ENCODE results near the gene INPP4A. TPM values are rescaled to one million over a fixed set of nuclear protein-coding genes. Genes with fewer than 3 reads are reported as not detected.

Gene INPP4A
- total and polyA plus RNA-seq, 10 of the 15 experiments (the other 5 are each of a cell fraction or from before 2014, with no cell fraction given), result 4.7 to 62.3 (median 36.9) TPM

DNA sequence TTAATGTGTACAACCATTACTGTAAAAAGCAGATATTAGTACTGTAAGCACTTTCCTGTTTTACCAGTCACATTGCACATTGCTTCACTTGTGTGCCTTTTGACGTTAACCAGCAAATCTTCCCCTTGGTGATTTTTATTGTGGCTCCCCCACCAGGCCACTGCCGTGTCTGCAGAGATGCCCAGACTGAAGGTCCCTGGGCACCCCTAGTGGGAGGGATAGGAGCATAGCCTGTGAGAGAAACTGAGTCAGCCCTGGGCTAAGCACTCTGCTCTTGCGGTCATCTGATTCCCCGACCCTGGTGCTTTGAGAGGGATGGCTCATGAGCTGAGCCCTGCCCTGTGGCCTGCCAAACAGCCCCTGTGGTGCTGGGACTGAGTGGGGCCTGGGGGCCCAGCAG lies 73.4 kb downstream of the INPP4A start (continued):
- TF ChIP-seq RCOR1 (conservative IDR thresholded peaks at IDR 0.05; ENCODE audit: low read depth, low read length) (no peak), IRF4 (IDR thresholded peaks at IDR 0.05; ENCODE audit: low read depth, low read length) (no peak), MYC (IDR thresholded peaks at IDR 0.05; ENCODE audit: insufficient read depth, insufficient read length, insufficient replicate concordance, low read length, severe bottlenecking) (no peak), CEBPB (IDR thresholded peaks at IDR 0.05; ENCODE audit: borderline replicate concordance in 1 of 2, low read depth in 2 of 2, low read length in 2 of 2) (no peak), EP300 (IDR thresholded peaks at IDR 0.05; ENCODE audit: borderline replicate concordance in 1 of 2, control insufficient read depth in 1 of 2, low read depth in 2 of 2, low read length in 2 of 2) (no peak), CREB1 (IDR thresholded peaks at IDR 0.05; ENCODE audit: low read depth) (no peak), SMARCA5 (IDR thresholded peaks at IDR 0.05) (peak; percentile 66; the same call in 1 of the 2 replicates), STAT1 (conservative IDR thresholded peaks at IDR 0.05) (no peak), BHLHE40 (IDR thresholded peaks at IDR 0.05; ENCODE audit: borderline replicate concordance in 1 of 2, low read depth in 2 of 2, low read length in 1 of 2) (no peak), CTCF (IDR thresholded peaks at IDR 0.05 in 2 of 3, conservative IDR thresholded peaks at IDR 0.05 in 1 of 3; ENCODE audit: control insufficient read depth in 2 of 3, extremely low read depth in 1 of 3, insufficient read depth in 1 of 3, low read depth in 3 of 3, low read length in 3 of 3) (peak; percentile 69 to 88 (median 71)), NKRF (conservative IDR thresholded peaks at IDR 0.05) (no peak), RAD21 (IDR thresholded peaks at IDR 0.05; ENCODE audit: insufficient read depth, low read depth, low read length) (peak; percentile 81), ZNF622 (IDR thresholded peaks at IDR 0.05) (no peak), SRF (IDR thresholded peaks at IDR 0.05; ENCODE audit: low read depth in 2 of 2, low read length in 2 of 2) (no peak), ZNF207 (IDR thresholded peaks at IDR 0.05; ENCODE audit: borderline replicate concordance) (no peak), ZNF384 (IDR thresholded peaks at IDR 0.05; ENCODE audit: borderline replicate concordance, low read depth, low read length) (no peak)
- TF ChIP-seq, protein P1, sequence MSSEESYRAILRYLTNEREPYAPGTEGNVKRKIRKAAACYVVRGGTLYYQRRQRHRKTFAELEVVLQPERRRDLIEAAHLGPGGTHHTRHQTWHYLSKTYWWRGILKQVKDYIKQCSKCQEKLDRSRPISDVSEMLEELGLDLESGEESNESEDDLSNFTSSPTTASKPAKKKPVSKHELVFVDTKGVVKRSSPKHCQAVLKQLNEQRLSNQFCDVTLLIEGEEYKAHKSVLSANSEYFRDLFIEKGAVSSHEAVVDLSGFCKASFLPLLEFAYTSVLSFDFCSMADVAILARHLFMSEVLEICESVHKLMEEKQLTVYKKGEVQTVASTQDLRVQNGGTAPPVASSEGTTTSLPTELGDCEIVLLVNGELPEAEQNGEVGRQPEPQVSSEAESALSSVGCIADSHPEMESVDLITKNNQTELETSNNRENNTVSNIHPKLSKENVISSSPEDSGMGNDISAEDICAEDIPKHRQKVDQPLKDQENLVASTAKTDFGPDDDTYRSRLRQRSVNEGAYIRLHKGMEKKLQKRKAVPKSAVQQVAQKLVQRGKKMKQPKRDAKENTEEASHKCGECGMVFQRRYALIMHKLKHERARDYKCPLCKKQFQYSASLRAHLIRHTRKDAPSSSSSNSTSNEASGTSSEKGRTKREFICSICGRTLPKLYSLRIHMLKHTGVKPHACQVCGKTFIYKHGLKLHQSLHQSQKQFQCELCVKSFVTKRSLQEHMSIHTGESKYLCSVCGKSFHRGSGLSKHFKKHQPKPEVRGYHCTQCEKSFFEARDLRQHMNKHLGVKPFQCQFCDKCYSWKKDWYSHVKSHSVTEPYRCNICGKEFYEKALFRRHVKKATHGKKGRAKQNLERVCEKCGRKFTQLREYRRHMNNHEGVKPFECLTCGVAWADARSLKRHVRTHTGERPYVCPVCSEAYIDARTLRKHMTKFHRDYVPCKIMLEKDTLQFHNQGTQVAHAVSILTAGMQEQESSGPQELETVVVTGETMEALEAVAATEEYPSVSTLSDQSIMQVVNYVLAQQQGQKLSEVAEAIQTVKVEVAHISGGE (CRISPR knock-in tag; IDR thresholded peaks at IDR 0.05), result no peak
- TF ChIP-seq, protein P2, sequence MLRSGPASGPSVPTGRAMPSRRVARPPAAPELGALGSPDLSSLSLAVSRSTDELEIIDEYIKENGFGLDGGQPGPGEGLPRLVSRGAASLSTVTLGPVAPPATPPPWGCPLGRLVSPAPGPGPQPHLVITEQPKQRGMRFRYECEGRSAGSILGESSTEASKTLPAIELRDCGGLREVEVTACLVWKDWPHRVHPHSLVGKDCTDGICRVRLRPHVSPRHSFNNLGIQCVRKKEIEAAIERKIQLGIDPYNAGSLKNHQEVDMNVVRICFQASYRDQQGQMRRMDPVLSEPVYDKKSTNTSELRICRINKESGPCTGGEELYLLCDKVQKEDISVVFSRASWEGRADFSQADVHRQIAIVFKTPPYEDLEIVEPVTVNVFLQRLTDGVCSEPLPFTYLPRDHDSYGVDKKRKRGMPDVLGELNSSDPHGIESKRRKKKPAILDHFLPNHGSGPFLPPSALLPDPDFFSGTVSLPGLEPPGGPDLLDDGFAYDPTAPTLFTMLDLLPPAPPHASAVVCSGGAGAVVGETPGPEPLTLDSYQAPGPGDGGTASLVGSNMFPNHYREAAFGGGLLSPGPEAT (IDR thresholded peaks at IDR 0.05; ENCODE audit: low read depth), result no peak

Measured in GM12878 (cell line).